Measurements from ENCODE around the gene ZFC3H1. TPM values are rescaled to one million over a fixed set of nuclear protein-coding genes. Genes with fewer than 3 reads are reported as not detected.
"Not testable (repeated sequence)": the region's sequence is repeated elsewhere in the genome, so short reads cannot be mapped to it uniquely, and the experiment has no call there.

Gene ZFC3H1
- polyA plus RNA-seq, 6 donors from 2014 or later, result 22.9 to 46.9 (median 38.3) TPM

DNA sequence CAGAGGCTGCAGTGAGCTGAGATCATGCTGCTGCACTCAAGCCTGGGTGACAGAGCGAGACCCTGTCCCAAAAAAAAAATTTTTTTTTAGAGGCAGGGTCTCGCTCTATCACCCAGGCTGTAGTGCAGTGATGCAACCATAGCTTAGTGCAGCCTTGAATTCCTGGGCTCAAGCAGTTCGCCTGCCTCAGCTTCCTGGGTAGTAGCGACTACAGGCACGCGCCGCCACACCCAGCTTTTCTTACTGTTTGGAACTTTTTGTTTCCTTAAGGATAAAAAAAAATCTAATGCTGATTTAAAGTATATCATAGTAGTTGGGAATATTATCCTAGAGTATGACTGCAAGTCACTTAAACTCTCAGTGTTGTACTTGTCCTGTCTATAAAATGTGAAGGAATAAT lies 29.5 kb upstream of the ZFC3H1 start:
- H3K4me3 Mint-ChIP-seq, result peak overlapping the region in 6 of 8 donors; percentile 55 to 90 (median 73)
- ATAC-seq (ENCODE audit: low read depth in 2 of 2) (no peak), DNase-seq (no peak)
- peak overlapping the region in 5 of 6 donors; percentile 84 to 98 (median 92) for H3K27ac Mint-ChIP-seq
- H3K36me3 Mint-ChIP-seq, result peaks cover 5 to 10% of the 10 kb centered on the region in 2 donors
- no peaks in the 10 kb centered on the region for H3K27me3 Mint-ChIP-seq
- peaks cover 0 to 1% (median 0%) of the 10 kb centered on the region in 7 donors for H3K9me3 Mint-ChIP-seq
- peaks cover 41 to 76% (median 47%) of the 10 kb centered on the region in 3 donors for H3K4me1 Mint-ChIP-seq

DNA sequence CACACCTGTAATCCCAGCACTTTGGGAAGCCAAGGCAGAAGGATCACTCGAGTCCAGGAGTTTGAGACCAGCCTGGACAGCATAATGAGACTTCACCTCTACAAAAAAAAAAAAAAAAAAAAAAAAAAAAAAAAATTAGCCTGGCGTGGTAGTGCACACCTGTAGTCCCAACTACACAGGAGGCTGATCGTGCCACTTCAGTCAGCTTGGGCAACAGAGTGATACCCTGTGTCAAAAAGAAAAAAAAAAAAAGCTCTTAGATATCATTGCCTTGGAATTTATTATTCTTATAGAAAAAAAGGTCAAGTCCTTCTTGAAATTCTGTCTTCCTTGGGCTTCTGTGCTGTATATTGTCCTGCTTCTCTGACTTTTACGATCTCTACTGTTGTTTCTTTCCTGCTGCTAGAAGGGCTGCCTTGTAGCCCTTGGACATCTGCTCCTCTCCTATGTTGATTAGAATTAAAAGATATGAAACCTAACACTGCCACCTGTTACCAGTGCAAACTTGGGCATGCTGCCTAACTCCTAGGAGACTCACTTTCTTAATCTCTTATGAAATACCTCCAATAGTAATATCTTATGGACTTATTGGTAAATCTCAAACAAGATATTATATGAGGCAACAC lies 28.0 kb upstream of the ZFC3H1 start:
- peak overlapping the region; percentile 8 to 98 (median 68) for H3K27ac Mint-ChIP-seq
- H3K36me3 Mint-ChIP-seq, result no peaks in the 10 kb centered on the region
- peak overlapping the region in 7 of 8 donors; percentile 5 to 83 (median 66) for H3K4me3 Mint-ChIP-seq
- ATAC-seq (ENCODE audit: low read depth in 2 of 2), result no peak
- no peaks in the 10 kb centered on the region for H3K27me3 Mint-ChIP-seq
- DNase-seq, result no peak
- H3K4me1 Mint-ChIP-seq, result peaks cover 44 to 78% (median 50%) of the 10 kb centered on the region in 3 donors
- H3K9me3 Mint-ChIP-seq, result no peaks in the 10 kb centered on the region

DNA sequence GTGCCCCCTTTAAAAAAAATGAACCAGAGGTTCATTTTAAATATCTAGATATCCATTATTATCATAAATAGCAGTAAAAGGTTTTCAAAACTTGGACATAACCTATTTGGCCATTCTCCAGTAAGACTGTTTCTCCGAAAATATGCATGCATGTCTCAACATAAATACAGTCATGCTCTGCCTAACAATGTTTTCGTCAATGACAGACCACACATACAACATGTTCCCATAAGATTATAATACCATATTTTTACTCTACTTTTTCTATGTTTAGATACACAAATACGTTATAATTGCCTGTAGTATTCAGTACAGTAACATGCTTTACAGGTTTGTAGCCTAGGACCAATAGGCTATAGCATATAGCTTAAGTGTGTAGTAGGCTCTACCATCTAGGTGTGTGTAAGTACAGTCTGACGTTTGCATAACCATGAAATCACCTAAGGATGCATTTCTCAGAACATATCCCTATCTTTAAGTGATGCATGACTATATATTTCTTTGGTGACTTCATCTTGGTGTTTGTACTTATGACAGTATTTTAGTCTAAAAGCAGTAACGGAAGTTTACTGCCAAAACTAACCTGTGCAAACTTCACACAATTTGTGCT lies 25.4 kb upstream of the ZFC3H1 start:
- Mint-ChIP-seq H3K27ac (peak overlapping the region; percentile 13 to 99 (median 96)), H3K9me3 (no peaks in the 10 kb centered on the region), H3K4me3 (peak overlapping the region; percentile 56 to 99 (median 96)), H3K4me1 (peaks cover 34 to 72% (median 36%) of the 10 kb centered on the region in 3 donors), H3K27me3 (no peaks in the 10 kb centered on the region), H3K36me3 (no peaks in the 10 kb centered on the region)
- ATAC-seq (ENCODE audit: low read depth in 2 of 2), result no peak
- DNase-seq, result no peak

DNA sequence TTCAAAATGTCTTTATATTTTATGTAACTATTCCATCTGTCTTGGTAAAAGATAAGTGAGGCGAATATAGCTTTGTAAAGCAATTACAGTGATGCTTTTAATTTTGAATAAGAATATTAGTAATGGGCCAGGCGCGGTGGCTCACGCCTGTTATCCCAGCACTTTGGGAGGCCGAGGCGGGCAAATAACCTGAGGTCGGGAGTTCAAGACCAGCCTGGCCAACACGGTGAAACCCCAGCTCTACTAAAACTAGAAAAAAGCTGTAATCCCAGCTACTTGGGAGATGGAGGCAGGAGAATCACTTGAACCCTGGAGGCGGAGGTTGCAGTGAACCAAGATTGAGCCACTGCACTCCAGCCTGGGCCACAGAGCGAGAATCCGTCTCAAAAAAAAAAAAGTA lies 23.5 kb upstream of the ZFC3H1 start:
- ATAC-seq (ENCODE audit: low read depth in 2 of 2); H3K9me3 Mint-ChIP-seq; H3K27me3 Mint-ChIP-seq; DNase-seq; H3K36me3 Mint-ChIP-seq: not testable (repeated sequence)
- Mint-ChIP-seq H3K27ac (peak overlapping the region; percentile 59 to 97 (median 85)), H3K4me3 (peak overlapping the region; percentile 93 to 99 (median 96)), H3K4me1 (peaks cover 26 to 59% (median 27%) of the 10 kb centered on the region in 3 donors)

DNA sequence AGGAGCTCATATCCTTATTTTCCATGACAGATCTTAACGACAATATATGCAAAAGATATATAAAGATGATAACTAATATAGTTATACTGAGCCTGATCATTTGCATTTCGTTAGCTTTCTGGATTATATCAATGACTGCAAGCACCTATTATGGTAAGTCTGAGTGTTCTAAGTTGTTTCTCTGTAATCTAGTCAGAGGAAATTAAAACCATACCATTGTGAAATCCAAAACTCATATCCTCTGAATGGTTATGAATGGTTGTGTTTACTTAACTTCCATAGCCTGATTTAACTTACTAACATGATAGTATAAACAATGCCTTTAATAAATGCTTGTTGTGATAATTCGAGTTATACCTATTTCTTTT lies 23.0 kb upstream of the ZFC3H1 start:
- Mint-ChIP-seq H3K27ac (peak overlapping the region; percentile 94 to 98 (median 96)), H3K4me1 (peaks cover 21 to 54% (median 24%) of the 10 kb centered on the region in 3 donors), H3K27me3 (no peaks in the 10 kb centered on the region), H3K9me3 (no peaks in the 10 kb centered on the region), H3K4me3 (peak overlapping the region; percentile 93 to 99 (median 96)), H3K36me3 (no peaks in the 10 kb centered on the region)
- no peak for DNase-seq
- ATAC-seq (ENCODE audit: low read depth in 2 of 2), result no peak

DNA sequence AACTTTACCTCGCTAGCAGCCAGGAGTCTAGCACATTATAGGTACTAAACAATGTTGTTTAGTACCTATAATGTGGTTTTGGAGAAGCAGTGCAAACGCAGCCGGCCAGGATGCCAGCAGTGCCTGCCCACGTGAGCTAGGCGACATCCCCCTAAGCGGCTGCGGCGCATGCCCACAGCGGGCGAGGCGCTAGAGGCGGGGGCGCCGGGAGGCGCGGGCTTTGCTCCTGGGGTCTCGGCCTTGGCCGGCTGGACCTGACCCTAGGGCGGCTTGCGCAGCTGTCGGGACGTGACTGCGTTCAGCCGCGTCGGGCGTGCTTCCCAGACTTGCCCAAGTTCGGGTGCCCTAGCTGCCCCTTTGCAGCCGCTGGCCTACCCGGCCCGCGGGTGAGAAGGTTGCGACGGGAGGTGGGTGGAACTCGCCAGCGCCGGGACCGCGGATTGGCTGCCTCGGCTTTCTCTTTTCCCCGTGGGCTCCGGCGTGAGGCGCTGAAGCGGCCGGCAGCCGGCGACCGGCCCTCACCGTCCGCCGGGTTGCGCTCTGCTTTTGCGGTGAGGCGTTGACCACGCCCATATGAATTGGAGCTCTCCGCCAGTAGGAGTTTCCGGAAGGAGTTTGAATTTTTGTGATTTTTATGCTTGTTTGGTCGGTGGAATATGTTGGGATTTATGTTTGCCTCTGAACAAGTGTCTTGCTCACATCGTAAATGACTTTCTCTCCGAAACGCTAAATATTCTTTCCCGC lies 22.4 kb upstream of the ZFC3H1 start, which contains the start of gene TMEM19:
TSS of gene TMEM19 (plus strand) at position 169 of the 744 bp plus-strand sequence. CDS start 599 bp downstream, outside the sequence.
- H3K4me1 Mint-ChIP-seq, result peaks cover 19 to 50% (median 22%) of the 10 kb centered on the region in 3 donors
- H3K9me3 Mint-ChIP-seq, result no peaks in the 10 kb centered on the region
- peak; percentile 85 to 86 for ATAC-seq (ENCODE audit: low read depth in 2 of 2)
- DNase-seq, result peak; percentile 91
- H3K27me3 Mint-ChIP-seq, result no peaks in the 10 kb centered on the region
- H3K36me3 Mint-ChIP-seq, result no peaks in the 10 kb centered on the region
- peak within 1 kb of the TSS; percentile 94 to 98 (median 96) for H3K27ac Mint-ChIP-seq
- H3K4me3 Mint-ChIP-seq, result peak within 1 kb of the TSS; percentile 93 to 99 (median 96)

DNA sequence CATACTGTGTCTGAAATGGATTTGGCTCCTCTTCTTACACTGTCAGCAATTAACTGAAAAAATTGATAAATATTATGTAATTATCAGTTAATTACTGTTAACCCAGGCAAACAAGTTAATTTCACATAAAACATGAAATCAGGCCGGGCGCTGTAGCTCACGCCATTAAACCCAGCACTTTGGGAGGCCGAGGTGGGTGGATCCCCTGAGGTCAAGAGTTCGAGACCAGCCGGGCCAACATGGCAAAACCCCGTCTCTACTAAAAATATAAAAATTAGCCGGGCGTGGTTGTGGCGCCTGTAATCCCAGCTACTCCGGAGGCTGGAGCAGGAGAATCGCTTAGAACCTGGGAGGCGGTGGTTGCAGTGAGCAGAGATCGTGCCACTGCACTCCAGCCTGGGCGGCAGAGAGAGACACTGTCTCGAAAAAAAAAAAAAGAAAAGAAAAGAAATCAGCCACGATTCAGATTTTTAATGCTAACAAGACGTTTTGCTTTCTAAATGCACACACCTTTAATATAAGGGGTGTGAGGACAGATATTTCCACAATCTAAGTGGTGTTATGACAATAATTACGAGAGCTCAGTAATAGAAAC lies 21.8 kb upstream of the ZFC3H1 start:
- Mint-ChIP-seq H3K4me3 (peak overlapping the region; percentile 93 to 99 (median 96)), H3K36me3 (no peaks in the 10 kb centered on the region), H3K9me3 (no peaks in the 10 kb centered on the region), H3K27ac (peak overlapping the region; percentile 90 to 97 (median 95)), H3K27me3 (no peaks in the 10 kb centered on the region), H3K4me1 (peaks cover 18 to 45% (median 19%) of the 10 kb centered on the region in 3 donors)
- ATAC-seq (ENCODE audit: low read depth in 2 of 2) (no peak), DNase-seq (no peak)

DNA sequence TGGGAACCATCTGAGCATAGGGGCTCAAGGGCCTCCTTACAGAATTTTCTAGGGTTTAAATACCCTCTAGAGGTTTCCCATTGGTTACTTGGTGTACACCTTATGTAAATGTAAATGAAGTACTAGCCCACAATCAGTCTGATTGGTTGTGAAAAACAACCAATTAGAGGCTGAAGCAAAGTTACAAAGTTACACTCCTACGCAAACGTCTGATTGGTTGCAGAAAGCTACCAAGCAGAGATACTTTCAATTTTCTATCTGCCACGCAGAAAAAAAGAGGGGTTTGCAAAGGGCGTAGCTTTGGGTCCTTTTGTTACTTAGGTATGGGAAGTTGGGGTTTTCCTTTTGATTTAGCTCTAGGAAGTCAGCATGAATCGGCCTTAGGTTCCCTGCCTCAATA lies 20.4 kb upstream of the ZFC3H1 start:
- DNase-seq (peak; percentile 36), ATAC-seq (ENCODE audit: low read depth in 2 of 2) (no peak)
- Mint-ChIP-seq H3K36me3 (no peaks in the 10 kb centered on the region), H3K9me3 (no peaks in the 10 kb centered on the region), H3K4me1 (peaks cover 9 to 32% (median 12%) of the 10 kb centered on the region in 3 donors), H3K4me3 (peak overlapping the region in 7 of 8 donors; percentile 3 to 81 (median 44)), H3K27me3 (no peaks in the 10 kb centered on the region), H3K27ac (peak overlapping the region in 5 of 6 donors; percentile 65 to 92 (median 68))

DNA sequence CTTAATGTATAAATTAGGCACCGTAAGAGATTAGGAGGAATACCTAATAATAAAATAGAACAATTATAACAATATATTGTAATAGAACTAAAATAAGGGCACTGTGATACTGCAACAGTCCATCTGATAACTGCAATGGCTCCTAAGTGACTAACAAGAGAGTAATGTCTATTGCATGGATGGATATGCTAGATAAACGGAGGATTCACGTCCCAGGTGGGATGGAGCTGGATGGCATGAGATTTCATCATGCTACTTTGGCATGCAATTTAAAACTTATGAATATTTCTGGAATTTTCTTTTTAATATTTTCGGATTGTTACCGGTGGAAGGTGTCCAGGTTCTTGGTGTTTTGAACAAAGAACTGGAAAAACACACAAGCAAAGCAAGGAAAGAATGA lies 20.0 kb upstream of the ZFC3H1 start:
- H3K27me3 Mint-ChIP-seq, result no peaks in the 10 kb centered on the region
- ATAC-seq (ENCODE audit: low read depth in 2 of 2), result no peak

DNA sequence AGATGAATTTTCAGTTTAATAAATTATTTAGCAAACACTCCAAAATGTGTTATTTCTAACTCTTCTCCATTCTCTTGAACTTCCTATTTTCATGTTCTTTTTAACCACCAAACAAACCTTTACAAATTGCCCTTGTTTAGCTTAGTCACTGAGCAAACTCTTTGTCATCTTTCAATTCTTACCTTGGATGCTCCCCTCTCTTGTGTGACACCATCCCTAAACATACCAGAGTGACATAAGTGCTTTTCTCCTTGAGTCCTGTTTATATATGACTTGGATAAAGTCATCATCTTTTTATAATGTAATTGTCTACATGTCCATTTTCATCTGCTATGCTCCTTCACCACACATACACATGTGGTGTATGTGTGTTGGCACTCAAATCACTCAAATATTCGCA lies 18.8 kb upstream of the ZFC3H1 start:
- no peak overlapping the region for H3K27ac Mint-ChIP-seq
- ATAC-seq (ENCODE audit: low read depth in 2 of 2) (no peak), DNase-seq (no peak)
- H3K4me3 Mint-ChIP-seq, result no peak overlapping the region
- H3K9me3 Mint-ChIP-seq, result no peaks in the 10 kb centered on the region
- H3K4me1 Mint-ChIP-seq, result peaks cover under 1 to 18% (median 4%) of the 10 kb centered on the region in 3 donors
- no peaks in the 10 kb centered on the region for H3K27me3 Mint-ChIP-seq
- no peaks in the 10 kb centered on the region for H3K36me3 Mint-ChIP-seq

More for the DNA sequence above, 20.0 kb upstream of the ZFC3H1 start:
- H3K36me3 Mint-ChIP-seq, result no peaks in the 10 kb centered on the region
- peaks cover 9 to 29% (median 12%) of the 10 kb centered on the region in 3 donors for H3K4me1 Mint-ChIP-seq
- peak overlapping the region in 4 of 6 donors; percentile 65 to 92 (median 70) for H3K27ac Mint-ChIP-seq
- no peaks in the 10 kb centered on the region for H3K9me3 Mint-ChIP-seq
- DNase-seq, result no peak
- peak overlapping the region in 3 of 8 donors; percentile 22 to 81 (median 61) for H3K4me3 Mint-ChIP-seq

DNA sequence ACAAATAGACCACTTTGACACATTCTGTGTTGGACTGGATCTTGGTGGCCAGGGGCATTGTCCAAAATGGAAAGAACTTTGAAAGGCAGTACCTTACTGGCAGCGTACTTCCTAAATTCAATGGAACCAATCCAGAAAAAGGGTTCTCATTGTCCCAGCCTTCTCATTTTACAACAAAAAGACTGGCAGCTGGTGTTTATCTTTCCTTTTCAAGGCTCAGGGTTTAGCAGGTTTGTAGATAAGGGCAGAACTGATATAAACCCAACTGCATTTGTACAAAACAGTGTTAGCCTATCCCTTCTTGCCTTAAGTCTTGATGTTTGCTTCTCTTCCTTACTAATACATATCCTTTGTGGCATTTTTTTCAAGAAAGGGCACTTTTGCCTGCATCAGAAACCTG lies 8.2 kb upstream of the ZFC3H1 start:
- no peak overlapping the region for H3K4me3 Mint-ChIP-seq
- H3K36me3 Mint-ChIP-seq, result peaks cover 0 to 10% of the 10 kb centered on the region in 2 donors

DNA sequence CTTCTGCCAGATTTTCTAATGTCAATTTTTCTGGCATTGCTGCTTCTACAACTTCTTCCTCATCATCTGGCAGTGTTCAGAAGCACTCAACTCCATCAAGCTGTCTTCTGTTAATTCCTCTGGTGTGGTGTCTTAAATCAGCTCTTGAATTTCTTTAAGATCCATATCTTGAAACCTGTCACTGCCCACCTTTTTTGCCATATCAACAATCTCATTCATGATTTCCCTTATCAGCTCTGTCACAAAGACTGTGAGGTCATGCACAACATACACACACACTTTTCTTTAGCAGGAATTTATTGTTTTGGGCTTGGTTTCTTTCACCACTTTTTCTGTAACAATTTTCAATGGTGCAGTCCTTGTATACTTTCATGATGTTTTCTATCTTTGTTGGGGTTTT lies 7.7 kb upstream of the ZFC3H1 start:
- DNase-seq, result no peak
- H3K27ac Mint-ChIP-seq, result peak overlapping the region in 1 of 6 donors; percentile 30
- no peaks in the 10 kb centered on the region for H3K9me3 Mint-ChIP-seq
- H3K36me3 Mint-ChIP-seq, result peaks cover 0 to 10% of the 10 kb centered on the region in 2 donors
- H3K4me1 Mint-ChIP-seq, result peaks cover 10 to 14% (median 14%) of the 10 kb centered on the region in 3 donors
- no peak for ATAC-seq (ENCODE audit: low read depth in 2 of 2)
- H3K27me3 Mint-ChIP-seq, result no peaks in the 10 kb centered on the region
- H3K4me3 Mint-ChIP-seq, result peak overlapping the region in 1 of 8 donors; percentile 3

More for the DNA sequence above, 8.2 kb upstream of the ZFC3H1 start:
- Mint-ChIP-seq H3K27ac (peak overlapping the region in 1 of 6 donors; percentile 38), H3K4me1 (peaks cover 9 to 14% (median 14%) of the 10 kb centered on the region in 3 donors), H3K27me3 (no peaks in the 10 kb centered on the region), H3K9me3 (no peaks in the 10 kb centered on the region)
- ATAC-seq (ENCODE audit: low read depth in 2 of 2), result no peak
- DNase-seq, result no peak

DNA sequence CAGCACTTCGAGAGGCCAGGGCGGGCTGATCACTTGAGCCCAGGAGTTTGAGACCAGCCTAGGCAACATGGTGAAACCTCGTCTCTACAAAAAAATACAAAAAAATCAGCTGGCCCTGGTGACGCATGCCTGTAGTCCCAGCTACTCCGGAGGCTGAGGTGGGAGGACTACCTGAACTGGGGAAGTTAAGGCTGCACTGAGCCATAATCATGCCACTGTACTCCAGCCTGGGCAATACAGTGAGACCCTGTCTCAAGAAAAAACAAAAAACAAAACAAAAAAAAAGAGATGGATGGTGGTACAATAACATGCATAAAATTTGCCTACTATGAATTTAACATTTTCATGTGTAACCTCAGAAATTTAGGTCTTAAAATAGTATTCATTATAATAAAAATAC lies 2.6 kb upstream of the ZFC3H1 start:
- ATAC-seq (ENCODE audit: low read depth in 2 of 2), result no peak
- Mint-ChIP-seq H3K27ac (peak overlapping the region in 4 of 6 donors; percentile 70 to 99 (median 88)), H3K4me3 (peak overlapping the region in 3 of 8 donors; percentile 12 to 99 (median 66)), H3K9me3 (no peaks in the 10 kb centered on the region), H3K4me1 (peaks cover 38 to 45% (median 43%) of the 10 kb centered on the region in 3 donors), H3K36me3 (peaks cover 6 to 9% of the 10 kb centered on the region in 2 donors), H3K27me3 (no peaks in the 10 kb centered on the region)
- DNase-seq, result no peak

Measured in naive B cell (primary cell).